ENCODE results near the gene MSGN1. TPM values are rescaled to one million over a fixed set of nuclear protein-coding genes. Genes with fewer than 3 reads are reported as not detected.

MSGN1 gene
- total and polyA plus RNA-seq, 2 of the 4 experiments (the other 2 are of a cell fraction): not detected

DNA sequence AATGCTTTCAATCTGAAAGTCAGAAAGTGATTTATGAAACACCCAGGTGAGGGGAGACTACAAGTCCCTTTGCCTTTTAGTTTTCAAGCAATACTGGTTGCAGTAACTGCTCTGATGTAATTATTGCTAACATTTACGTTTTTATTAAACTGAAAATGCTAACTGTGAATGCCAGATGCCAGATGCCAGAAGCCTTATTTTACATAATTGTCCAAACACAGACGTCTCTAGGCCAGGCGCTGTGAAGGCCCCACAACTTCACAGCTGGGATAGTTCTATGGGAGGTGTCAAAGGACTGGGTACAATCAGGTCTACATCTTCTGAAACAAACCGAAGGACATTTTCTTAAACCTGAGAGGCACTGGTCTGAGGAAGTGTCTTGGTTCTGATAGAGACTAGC lies 27.5 kb upstream of the MSGN1 start:
- peaks cover 4% of the 10 kb centered on the region for H3K4me1 ChIP-seq (ENCODE audit: control insufficient read depth, insufficient read depth, low read length)
- dilution Hi-C loops (cut with HindIII; ENCODE audit: low sequenced_read_pairs, unreplicated experiment): no loop called here
- H3K27ac ChIP-seq (ENCODE audit: insufficient read depth, low read length): no peak overlapping the region
- no peak overlapping the region for H3K9ac ChIP-seq (ENCODE audit: low read depth, low read length)
- no TSS peak for BruUV-seq (replicated peaks)
- no peaks in the 10 kb centered on the region for H3K27me3 ChIP-seq (ENCODE audit: control insufficient read depth, insufficient read depth, low read length)
- H4K8ac ChIP-seq (ENCODE audit: low read depth in 2 of 2, low read length in 2 of 2): no peak overlapping the region
- H3K9me3 ChIP-seq (ENCODE audit: control insufficient read depth, insufficient read depth, low read length): no peaks in the 10 kb centered on the region
- H3K9me1 ChIP-seq (ENCODE audit: insufficient read depth, low read length): peaks cover 7% of the 10 kb centered on the region
- H3K14ac ChIP-seq (replicated peaks; ENCODE audit: low read depth, low read length): no peak overlapping the region
- no peak overlapping the region for H3K4ac ChIP-seq (ENCODE audit: low read depth, low read length)
- H2BK120ac ChIP-seq (ENCODE audit: low read depth, low read length): no peak overlapping the region
- H2AK5ac ChIP-seq (ENCODE audit: low read depth, low read length): no peak overlapping the region
- no peak overlapping the region for H2BK20ac ChIP-seq (ENCODE audit: low read depth, low read length)
- H3K18ac ChIP-seq (ENCODE audit: low read depth, low read length): no peak overlapping the region
- no peak overlapping the region for H4K5ac ChIP-seq (ENCODE audit: low read depth, low read length)
- H4K91ac ChIP-seq (ENCODE audit: insufficient read depth, low read depth, low read length): no peak overlapping the region
- no peak overlapping the region for H3K4me2 ChIP-seq (ENCODE audit: low read depth, low read length)
- H2BK15ac ChIP-seq (ENCODE audit: low read depth, low read length): no peak overlapping the region
- WGBS, 2 experiments (ENCODE audit: extremely low coverage in 2 of 2, insufficient read length in 1 of 2): no CpG with 5 or more reads among the region's 4 CpGs
- TF ChIP-seq MXI1 (IDR thresholded peaks at IDR 0.05; ENCODE audit: borderline replicate concordance, low read depth, low read length): no peak
- TF ChIP-seq NFE2L2 (IDR thresholded peaks at IDR 0.05; ENCODE audit: low read depth, low read length): no peak
- TF ChIP-seq USF2 (IDR thresholded peaks at IDR 0.05; ENCODE audit: low read depth, low read length): no peak
- TF ChIP-seq RCOR1 (IDR thresholded peaks at IDR 0.05; ENCODE audit: insufficient replicate concordance, low read length): no peak
- no peak for TF ChIP-seq MAZ (IDR thresholded peaks at IDR 0.05; ENCODE audit: borderline replicate concordance, low read depth, low read length)
- TF ChIP-seq BHLHE40 (IDR thresholded peaks at IDR 0.05; ENCODE audit: low read depth, low read length): no peak
- no peak for TF ChIP-seq CEBPB (IDR thresholded peaks at IDR 0.05; ENCODE audit: low read depth, low read length)
- TF ChIP-seq, protein P1, sequence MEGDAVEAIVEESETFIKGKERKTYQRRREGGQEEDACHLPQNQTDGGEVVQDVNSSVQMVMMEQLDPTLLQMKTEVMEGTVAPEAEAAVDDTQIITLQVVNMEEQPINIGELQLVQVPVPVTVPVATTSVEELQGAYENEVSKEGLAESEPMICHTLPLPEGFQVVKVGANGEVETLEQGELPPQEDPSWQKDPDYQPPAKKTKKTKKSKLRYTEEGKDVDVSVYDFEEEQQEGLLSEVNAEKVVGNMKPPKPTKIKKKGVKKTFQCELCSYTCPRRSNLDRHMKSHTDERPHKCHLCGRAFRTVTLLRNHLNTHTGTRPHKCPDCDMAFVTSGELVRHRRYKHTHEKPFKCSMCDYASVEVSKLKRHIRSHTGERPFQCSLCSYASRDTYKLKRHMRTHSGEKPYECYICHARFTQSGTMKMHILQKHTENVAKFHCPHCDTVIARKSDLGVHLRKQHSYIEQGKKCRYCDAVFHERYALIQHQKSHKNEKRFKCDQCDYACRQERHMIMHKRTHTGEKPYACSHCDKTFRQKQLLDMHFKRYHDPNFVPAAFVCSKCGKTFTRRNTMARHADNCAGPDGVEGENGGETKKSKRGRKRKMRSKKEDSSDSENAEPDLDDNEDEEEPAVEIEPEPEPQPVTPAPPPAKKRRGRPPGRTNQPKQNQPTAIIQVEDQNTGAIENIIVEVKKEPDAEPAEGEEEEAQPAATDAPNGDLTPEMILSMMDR (conservative IDR thresholded peaks at IDR 0.05; ENCODE audit: low read depth, low read length): no peak
- no peak for TF ChIP-seq RAD21 (IDR thresholded peaks at IDR 0.05; ENCODE audit: low read length)
- TF ChIP-seq SMC3 (IDR thresholded peaks at IDR 0.05; ENCODE audit: low read depth, low read length): no peak
- TF ChIP-seq FOS (IDR thresholded peaks at IDR 0.05; ENCODE audit: low read depth, low read length): no peak
- TF ChIP-seq RFX5 (IDR thresholded peaks at IDR 0.05; ENCODE audit: low read depth, low read length): no peak
- TF ChIP-seq POLR2A (IDR thresholded peaks at IDR 0.05; ENCODE audit: low read depth, low read length): no peak
- no peak for TF ChIP-seq MAFK (IDR thresholded peaks at IDR 0.05; ENCODE audit: low read depth, low read length)
- TF ChIP-seq, protein P2, sequence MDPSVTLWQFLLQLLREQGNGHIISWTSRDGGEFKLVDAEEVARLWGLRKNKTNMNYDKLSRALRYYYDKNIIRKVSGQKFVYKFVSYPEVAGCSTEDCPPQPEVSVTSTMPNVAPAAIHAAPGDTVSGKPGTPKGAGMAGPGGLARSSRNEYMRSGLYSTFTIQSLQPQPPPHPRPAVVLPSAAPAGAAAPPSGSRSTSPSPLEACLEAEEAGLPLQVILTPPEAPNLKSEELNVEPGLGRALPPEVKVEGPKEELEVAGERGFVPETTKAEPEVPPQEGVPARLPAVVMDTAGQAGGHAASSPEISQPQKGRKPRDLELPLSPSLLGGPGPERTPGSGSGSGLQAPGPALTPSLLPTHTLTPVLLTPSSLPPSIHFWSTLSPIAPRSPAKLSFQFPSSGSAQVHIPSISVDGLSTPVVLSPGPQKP (IDR thresholded peaks at IDR 0.05; ENCODE audit: borderline replicate concordance, low read depth, low read length): no peak
- TF ChIP-seq CHD1 (IDR thresholded peaks at IDR 0.05; ENCODE audit: low read depth, low read length): no peak
- H3K36me3 ChIP-seq (ENCODE audit: control insufficient read depth, insufficient read depth, low read length): no peaks in the 10 kb centered on the region
- H3K79me1 ChIP-seq (ENCODE audit: low read depth in 1 of 2, low read length in 2 of 2): no peaks in the 10 kb centered on the region
- no peak overlapping the region for H2BK5ac ChIP-seq (ENCODE audit: low read depth, low read length, poor library complexity, severe bottlenecking)
- H4K20me1 ChIP-seq (ENCODE audit: insufficient read depth, low read length): no peaks in the 10 kb centered on the region
- intact Hi-C loops (cut with micrococcal nuclease): no loop called here
- H2AFZ ChIP-seq (replicated peaks; ENCODE audit: low read length, poor library complexity): no peak overlapping the region
- DNase-seq (no peak), ATAC-seq (ENCODE audit: low read depth) (no peak)
- ChIA-PET POLR2A (ENCODE audit: unreplicated experiment) (no interaction called here), CTCF (no interaction called here)
- in situ Hi-C loops (cut with MboI; ENCODE audit: low sequenced_read_pairs): no loop called here
- H3K23ac ChIP-seq (ENCODE audit: low read depth, low read length): no peak overlapping the region
- H3K56ac ChIP-seq (ENCODE audit: extremely low read depth, insufficient read depth, low read length): no peak overlapping the region
- no peak overlapping the region for H3K4me3 ChIP-seq (ENCODE audit: insufficient read depth, low read depth, low read length)
- no peak overlapping the region for H2AK9ac ChIP-seq (replicated peaks; ENCODE audit: low read depth, low read length, poor library complexity)
